NB4 (cell line): ENCODE measurements around the gene CABP4.
A peak's percentile ranks its signal among the peaks of the same experiment; 100 is the strongest.

Experiments used
- DNase-seq: peaks from one replicate; pipeline ENCODE4 v3.0.0; 2010; ENCODE audit warnings: low read depth
- H3K4me3 ChIP-seq: one replicate; pipeline ENCODE4 v1.5.1; 2011; ENCODE audit warnings: mild to moderate bottlenecking, low read depth, low read length, moderate library complexity
- MAX ChIP-seq: IDR thresholded peaks from 2 replicates; pipeline ENCODE4 v1.6.1; 2011; ENCODE audit warnings: low read depth, low read length
- MYC ChIP-seq: IDR thresholded peaks from 2 replicates; pipeline ENCODE4 v1.6.1; 2011; ENCODE audit warnings: low read depth, low read length
- POLR2A ChIP-seq: IDR thresholded peaks from 2 replicates; pipeline ENCODE4 v1.6.1; 2011; ENCODE audit warnings: mild to moderate bottlenecking; ENCODE audit not compliant: insufficient read length; ENCODE audit errors: extremely low read depth
- TF ChIP-seq, protein P1 (sequence below): IDR thresholded peaks from one replicate; pipeline ENCODE4 v1.5.1; 2012; ENCODE audit warnings: low read depth, low read length

Gene CABP4

GRCh38 chr11:67431346-67432249, 23.6 kb upstream of the CABP4 start:
- DNase-seq: no peak
- H3K4me3 ChIP-seq: no peak overlapping the region
- TF ChIP-seq POLR2A (no peak), MAX (no peak), MYC (no peak)
- TF ChIP-seq, protein P1, sequence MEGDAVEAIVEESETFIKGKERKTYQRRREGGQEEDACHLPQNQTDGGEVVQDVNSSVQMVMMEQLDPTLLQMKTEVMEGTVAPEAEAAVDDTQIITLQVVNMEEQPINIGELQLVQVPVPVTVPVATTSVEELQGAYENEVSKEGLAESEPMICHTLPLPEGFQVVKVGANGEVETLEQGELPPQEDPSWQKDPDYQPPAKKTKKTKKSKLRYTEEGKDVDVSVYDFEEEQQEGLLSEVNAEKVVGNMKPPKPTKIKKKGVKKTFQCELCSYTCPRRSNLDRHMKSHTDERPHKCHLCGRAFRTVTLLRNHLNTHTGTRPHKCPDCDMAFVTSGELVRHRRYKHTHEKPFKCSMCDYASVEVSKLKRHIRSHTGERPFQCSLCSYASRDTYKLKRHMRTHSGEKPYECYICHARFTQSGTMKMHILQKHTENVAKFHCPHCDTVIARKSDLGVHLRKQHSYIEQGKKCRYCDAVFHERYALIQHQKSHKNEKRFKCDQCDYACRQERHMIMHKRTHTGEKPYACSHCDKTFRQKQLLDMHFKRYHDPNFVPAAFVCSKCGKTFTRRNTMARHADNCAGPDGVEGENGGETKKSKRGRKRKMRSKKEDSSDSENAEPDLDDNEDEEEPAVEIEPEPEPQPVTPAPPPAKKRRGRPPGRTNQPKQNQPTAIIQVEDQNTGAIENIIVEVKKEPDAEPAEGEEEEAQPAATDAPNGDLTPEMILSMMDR: no peak

- no peak for TF ChIP-seq POLR2A
- no peak overlapping the region for H3K4me3 ChIP-seq
- DNase-seq: peak; percentile 45
Observed at GRCh38 chr11:67432655-67433349, 22.4 kb upstream of the CABP4 start.

- peak; percentile 51 for DNase-seq
- no peak overlapping the region for H3K4me3 ChIP-seq
Observed at GRCh38 chr11:67433536-67434394, 21.4 kb upstream of the CABP4 start.

GRCh38 chr11:67434395-67434881, 20.7 kb upstream of the CABP4 start:
- TF ChIP-seq MYC: no peak
- TF ChIP-seq POLR2A: no peak
- no peak for TF ChIP-seq MAX
- TF ChIP-seq, protein P1: no peak
- H3K4me3 ChIP-seq: no peak overlapping the region
- DNase-seq: peak; percentile 52

More at GRCh38 chr11:67433536-67434394, 21.4 kb upstream of the CABP4 start:
- no peak for TF ChIP-seq MYC
- TF ChIP-seq POLR2A: no peak

DNA sequence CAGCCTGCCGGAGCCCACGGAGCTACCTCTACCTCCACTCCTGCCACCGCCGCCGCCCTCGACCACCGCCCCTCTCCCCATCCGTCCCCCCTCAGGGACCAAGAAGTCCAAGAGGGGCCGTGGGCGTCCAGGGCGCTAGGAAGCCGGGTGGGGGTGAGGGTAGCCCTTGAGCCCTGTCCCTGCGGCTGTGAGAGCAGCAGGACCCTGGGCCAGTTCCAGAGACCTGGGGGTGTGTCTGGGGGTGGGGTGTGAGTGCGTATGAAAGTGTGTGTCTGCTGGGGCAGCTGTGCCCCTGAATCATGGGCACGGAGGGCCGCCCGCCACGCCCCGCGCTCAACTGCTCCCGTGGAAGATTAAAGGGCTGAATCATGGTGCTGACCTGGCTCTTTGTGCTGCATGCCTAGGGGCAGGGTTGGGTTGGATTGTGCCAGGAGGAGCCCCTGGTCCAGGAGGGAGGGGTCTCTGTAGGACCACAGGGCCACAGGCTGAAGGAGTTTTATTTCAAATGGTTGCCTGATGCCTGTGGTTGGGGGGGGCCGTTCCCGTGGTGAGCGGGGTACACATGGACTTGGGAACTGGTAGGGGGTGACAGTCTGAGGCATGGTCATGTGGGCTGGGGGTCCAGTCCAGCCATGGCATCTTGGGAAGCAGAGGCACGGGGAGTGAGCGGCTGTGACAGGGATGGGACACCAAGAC, 20.0 kb upstream of the CABP4 start:
- H3K4me3 ChIP-seq: peak overlapping the region; percentile 94
- peak; percentile 51 for DNase-seq
- TF ChIP-seq POLR2A: no peak
- TF ChIP-seq, protein P1: no peak
- no peak for TF ChIP-seq MYC
- TF ChIP-seq MAX: no peak

DNA sequence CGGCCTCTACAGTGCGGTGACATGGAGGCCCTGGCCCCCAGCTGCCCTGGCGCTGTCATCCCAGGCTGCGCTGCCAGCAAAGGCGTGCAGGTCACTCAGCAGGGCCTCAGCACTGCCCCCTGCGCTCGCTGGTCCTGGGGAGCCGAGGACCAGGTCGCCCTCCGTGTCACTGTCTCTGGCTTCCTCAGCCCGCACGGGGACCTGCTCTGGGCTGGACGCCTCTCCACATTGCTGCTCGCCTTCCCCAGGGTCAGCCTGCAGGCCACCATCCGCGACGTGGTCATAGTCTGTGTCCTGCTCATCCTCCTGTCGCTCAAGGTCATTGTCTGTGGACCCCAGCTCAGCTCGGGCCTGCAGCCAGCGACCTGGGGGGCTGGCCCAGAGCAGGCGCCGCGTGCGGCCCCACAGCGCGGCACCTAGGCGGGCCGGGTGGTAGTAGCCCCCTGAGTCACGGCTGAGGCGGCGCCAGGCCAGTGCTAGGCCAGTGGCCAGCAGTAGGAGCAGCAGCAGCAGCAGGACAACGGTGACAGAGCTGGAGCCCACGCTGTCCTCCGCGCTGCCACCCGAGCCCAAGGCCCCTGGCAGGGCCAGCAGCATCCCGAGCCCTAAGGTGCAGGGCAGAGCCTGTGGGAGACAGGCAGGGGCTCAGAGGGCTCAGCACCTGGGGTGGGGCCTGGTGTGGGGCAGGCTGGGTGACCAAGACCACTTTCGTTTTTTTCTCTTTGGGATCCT, 19.3 kb upstream of the CABP4 start:
- H3K4me3 ChIP-seq: peak overlapping the region; percentile 94
- no peak for DNase-seq
- TF ChIP-seq, protein P1: no peak
- TF ChIP-seq POLR2A: no peak
